NCI-H460 (cell line): ENCODE results near the gene DNAJB1. TPM values are rescaled to one million over a fixed set of nuclear protein-coding genes. Genes with fewer than 3 reads are reported as not detected.
A peak's percentile ranks its signal among the peaks of the same experiment; 100 is the strongest.
"Not testable (repeated sequence)": the region's sequence is repeated elsewhere in the genome, so short reads cannot be mapped to it uniquely, and the experiment has no call there.

Source experiments
- DNase-seq: peaks from one replicate; pipeline ENCODE4 v3.0.0-alpha.2; 2016; ENCODE audit warnings: low read depth; ENCODE audit errors: extremely low read depth
- total RNA-seq: library from RNA; depleted of rRNA; stranded (reverse); fragments of >200 nt; shearing (Covaris generic); gene quantifications from 2 replicates; pipeline ENCODE4 v1.2.3, GENCODE V29; 2014

The DNAJB1 gene
- total RNA-seq, 1 experiment from 2014 or later, result 57.1 TPM

- DNase-seq, result no peak
Observed at GRCh38 chr19:14553042-14553938, 35.1 kb upstream of the DNAJB1 start.

DNA sequence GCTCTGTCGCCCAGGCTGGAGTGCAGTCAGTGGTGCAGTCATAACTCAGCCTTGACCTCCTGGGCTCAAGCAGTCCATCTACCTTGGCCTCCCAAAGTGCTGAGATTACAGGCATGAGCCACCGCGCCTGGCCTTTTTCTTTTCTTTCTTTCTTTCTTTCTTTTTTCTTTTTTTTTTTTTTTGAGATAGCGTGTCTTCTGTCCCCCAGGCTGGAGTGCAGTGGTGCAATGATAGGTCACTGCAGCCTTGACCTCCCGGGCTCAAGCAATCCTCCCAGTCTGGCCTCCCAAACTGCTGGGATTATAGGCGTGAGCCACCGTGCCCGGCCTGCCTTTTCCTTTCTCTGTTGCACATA is 33.8 kb upstream of the DNAJB1 start:
- DNase-seq, result not testable (repeated sequence)

DNA sequence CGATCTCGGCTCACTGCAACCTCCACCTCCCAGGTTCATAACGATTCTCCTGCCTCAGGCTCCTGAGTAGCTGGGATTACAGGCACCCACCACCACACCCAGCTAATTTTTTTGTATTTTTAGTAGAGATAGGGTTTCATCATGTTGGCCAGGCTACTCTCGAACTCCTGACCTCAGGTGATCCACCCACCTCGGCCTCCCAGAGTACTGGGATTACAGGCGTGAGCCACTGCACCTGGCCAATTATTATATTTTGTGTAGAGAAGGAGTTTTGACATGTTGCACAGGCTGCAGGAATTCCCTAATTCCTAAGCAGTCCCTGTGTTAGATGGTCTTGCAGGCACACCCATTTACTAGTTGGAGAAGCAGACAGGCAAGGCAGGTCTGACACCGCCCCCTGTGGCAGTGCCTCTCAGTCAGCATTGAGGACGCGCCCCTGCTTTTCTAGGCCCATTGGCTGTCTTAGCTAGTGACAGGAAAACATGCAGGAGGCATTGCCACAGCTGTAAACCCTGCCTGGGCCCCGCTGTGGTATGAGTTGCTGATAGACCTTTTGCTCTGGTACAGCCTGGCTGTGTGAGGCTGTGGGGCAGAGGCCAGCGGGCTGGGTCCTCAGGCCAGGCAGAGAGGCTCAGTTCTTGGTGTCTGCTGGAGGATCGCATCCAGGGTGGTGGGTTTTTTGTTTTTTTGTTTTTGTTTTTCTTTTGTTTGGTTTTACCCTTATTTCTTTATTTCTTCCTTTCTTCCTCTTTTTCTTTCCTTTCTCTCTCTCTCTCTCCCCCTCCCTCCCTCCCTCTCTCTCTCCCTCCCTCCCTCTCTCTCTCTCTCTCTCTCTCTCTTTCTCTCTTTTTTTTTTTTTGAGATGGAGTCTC is 33.2 kb upstream of the DNAJB1 start:
- DNase-seq, result not testable (repeated sequence)

DNA sequence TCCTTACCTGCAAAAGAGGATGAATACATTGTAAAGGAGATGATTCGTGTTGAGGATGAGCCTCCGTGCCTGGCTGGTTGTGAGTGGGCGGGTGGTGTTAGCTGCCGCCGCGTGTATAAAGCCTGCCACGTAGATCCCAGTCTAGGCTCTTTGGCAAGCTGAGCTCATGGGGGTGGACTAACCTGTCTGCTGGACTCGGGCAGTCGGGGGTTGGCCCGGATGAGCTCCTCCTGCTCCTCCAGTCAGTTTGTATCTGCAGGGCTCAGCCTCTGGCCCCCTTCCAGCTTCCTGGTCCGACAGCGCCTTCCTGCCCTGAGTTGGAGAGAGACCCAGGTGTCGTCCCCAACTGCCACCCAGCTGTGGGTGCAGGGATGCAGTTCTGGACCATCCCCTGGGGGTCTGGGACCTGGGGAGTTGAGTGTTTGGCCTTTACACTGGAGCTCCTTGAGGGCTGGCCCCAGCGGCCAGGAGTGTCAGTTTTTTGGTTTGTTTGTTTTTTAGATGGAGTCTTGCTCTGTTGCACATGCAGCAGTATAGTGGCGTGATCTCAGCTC is 32.1 kb upstream of the DNAJB1 start:
- no peak for DNase-seq

DNA sequence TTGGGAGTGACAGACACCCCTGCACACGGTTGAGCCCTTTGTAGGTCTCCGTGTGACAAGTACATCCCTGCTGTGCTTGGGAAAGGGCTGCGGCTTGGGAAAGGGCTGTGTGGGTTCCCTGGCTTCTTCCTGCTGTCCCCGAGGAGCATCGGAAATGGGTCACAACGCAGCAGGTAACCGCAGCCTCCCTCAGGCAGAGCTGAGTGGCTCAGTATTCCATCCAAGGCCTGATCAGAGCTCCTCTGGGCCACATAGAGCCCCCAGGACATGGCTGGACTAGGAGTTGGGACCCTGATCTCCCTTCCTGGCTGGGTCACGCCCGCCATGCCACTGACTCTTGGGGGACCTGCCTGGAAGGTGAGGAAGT is 27.5 kb upstream of the DNAJB1 start:
- DNase-seq, result no peak

DNA sequence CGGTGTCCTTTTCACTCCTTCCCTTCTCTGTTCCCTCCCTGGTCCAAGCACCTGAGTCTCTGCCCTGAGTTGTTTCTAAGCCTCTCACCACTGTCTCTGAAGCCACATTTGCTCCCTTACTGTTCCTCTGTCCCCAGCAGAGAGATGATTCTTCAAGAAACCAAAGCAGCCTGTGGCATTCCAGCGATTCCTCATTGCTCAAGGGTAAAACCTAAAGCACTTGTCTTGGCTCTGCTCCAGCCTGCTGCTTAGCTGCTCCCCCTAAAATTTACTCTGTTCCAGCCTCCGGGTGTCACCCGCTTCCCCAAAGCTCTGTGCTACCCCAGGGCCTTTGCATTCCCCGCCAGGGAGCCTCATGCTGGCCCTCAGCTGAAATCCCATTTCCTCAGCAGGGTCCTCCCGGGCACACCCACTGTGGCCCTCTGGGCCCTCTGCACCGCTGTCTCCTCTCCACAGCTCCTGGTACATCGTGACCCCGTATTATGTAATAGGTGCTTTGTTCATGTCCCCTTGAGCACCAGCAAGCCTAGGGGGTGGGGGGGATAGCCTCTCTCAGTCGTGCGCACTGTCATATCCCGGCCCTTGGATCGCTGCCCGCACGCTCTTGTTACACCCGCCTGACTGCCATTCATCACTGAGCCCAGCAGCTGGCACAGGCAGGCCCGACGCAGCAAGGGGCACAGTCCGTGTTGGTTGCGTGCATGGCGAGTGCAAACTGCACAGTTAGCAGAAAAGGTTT is 26.9 kb upstream of the DNAJB1 start:
- DNase-seq, result no peak

- no peak for DNase-seq
Observed at GRCh38 chr19:14544047-14544446, 25.9 kb upstream of the DNAJB1 start.

GRCh38 chr19:14542711-14543328 is 24.6 kb upstream of the DNAJB1 start:
- DNase-seq, result no peak

GRCh38 chr19:14541979-14542378 is 23.8 kb upstream of the DNAJB1 start:
- not testable (repeated sequence) for DNase-seq

- no peak for DNase-seq
Observed at GRCh38 chr19:14540741-14541525, 22.7 kb upstream of the DNAJB1 start.

- no peak for DNase-seq
Observed at GRCh38 chr19:14536926-14537692, 18.9 kb upstream of the DNAJB1 start.

DNA sequence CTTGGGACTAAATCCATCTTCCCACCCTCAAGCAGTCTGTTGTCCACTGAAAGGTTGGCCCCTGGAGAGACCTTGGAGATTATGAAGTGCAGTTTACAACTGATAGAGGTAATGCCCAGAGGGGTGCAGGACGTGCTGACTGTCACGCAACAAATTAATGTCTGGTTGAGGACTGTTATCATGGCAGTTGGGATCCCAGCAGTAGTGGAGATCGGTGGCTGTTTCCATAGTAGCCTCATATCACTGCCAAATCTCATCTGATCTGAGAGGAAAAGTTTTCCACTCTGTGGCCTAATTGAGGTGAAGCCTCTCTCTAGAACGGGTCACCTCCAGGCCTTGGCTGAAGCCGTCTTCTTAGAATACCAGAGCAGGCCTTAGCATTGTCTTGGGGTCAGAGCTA is 15.3 kb upstream of the DNAJB1 start:
- DNase-seq, result no peak

- no peak for DNase-seq
Observed at GRCh38 chr19:14530506-14530905, 12.3 kb upstream of the DNAJB1 start.

DNA sequence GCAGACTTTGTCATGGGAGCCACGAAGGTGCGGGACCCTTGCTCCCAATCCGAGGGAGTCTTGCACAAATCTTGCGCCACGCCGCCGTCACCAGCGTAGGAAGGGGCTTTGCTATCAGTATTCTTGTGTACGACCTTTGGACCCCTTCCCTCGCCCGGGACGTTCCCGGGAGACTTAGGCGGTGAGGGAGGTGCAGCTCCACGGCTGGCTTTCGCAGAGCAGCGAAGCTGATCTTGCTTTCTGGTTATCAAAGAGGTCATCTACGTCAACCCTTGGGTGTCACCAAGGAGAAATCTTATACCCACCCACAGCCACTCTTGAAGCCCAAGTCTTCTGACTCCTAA is 11.8 kb upstream of the DNAJB1 start:
- DNase-seq, result no peak

- peak; percentile 99 for DNase-seq
Observed at GRCh38 chr19:14529254-14530004, 11.2 kb upstream of the DNAJB1 start, which contains the start of gene TECR. TECR (plus strand) TSS chr19:14529594; CDS start chr19:14529697, 103 bp downstream.

DNA sequence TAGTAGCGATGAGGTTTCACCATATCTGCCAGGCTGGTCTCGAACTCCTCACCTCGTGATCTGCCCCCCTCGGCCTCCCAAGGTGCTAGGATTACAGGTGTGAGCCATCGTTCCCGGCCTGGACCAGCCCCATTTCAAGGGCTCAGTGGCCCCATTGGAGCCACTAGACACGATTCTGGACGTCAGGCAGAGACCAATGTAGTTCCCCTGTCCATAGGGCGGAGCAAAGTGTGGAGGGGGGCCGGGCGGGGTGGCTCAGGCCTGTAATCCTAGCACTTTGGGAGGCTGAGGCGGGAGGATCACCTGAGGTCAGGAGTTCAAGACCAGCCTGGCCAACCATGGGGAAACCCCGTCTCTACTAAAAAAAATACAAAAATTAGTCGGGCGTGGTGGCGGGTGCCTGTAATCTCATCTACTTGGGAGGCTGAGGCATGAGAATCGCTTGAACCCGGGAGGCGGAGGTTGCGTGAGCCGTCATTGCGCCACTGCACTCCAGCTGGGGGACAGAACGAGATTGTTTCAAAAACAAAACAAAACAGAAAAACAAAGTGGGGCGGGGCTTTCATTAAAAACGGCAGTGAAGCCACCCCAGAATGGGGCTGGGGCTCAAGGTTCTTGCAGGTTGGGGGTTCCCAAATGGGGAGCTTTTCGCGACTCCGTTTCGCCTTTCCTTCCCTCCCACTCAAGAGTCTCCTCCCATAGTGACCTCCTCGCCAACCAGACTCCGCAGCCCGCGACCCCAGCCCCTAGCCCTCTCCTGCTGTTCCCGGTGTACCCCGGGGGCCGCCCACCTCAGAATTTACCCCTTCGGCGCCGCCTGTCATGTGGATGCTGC is 10.4 kb upstream of the DNAJB1 start:
- DNase-seq, result no peak

- DNase-seq, result no peak
Observed at GRCh38 chr19:14526423-14526822, 8.2 kb upstream of the DNAJB1 start.
